A549 (cell line): ENCODE measurements around the gene GSG1L. TPM values are rescaled to one million over a fixed set of nuclear protein-coding genes. Genes with fewer than 3 reads are reported as not detected.

Experiments used
- ATAC-seq, 2 experiments: fragments of 200-7000 bp in 1 of 2; fragments of >200 bp in 1 of 2; cut with Nextera tagmentation in 1 of 2; cut with Tn5 transposase in 1 of 2; 3 replicates each; pipeline versions ENCODE4 v1.8.0 to v1.9.1; 2018 to 2020; ENCODE audit warnings: mild to moderate bottlenecking in 1 of 2, moderate library complexity in 1 of 2
- CTCF ChIA-PET: fragments of 300-600 bp; sonication (Branson Sonifier 250); formaldehyde crosslinking; extraction: SDS; loops from one replicate; lab custom pipeline; 2021; ENCODE audit warnings: antibody characterized with exemption, inconsistent platforms; lab: Yijun Ruan, JAX
- POLR2A ChIA-PET: fragments of 350-600 bp; formaldehyde crosslinking; extraction: SDS; loops from one replicate; lab custom pipeline; 2021; ENCODE audit warnings: antibody characterized with exemption, inconsistent platforms; lab: Yijun Ruan, JAX
- DNase-seq, 2 experiments: peaks; one replicate each; pipeline versions ENCODE4 v3.0.0 to v3.0.0-alpha.2; 2011 to 2016; ENCODE audit warnings: low read depth in 1 of 2, low spot score in 1 of 2
- FAIRE-seq: peaks from 2 replicates; lab custom pipeline; 2011; peaks lifted over from hg19 to GRCh38; lab: Jason Lieb, UNC
- H3K27ac ChIP-seq, 2 experiments: fragments of >200 bp; sonication (Bioruptor Twin); formaldehyde crosslinking; 3 replicates each; pipeline ENCODE4 v1.5.1; 2016 to 2017
- H3K4me1 ChIP-seq: fragments of >200 bp; sonication (Bioruptor Twin); formaldehyde crosslinking; 3 replicates; pipeline ENCODE4 v1.6.1; 2016
- H3K4me2 ChIP-seq: fragments of >200 bp; sonication (Bioruptor Twin); formaldehyde crosslinking; 3 replicates; pipeline ENCODE4 v1.6.1; 2016
- H3K4me3 ChIP-seq: fragments of >200 bp; sonication (Bioruptor Twin); formaldehyde crosslinking; 3 replicates; pipeline ENCODE4 v1.5.1; 2016
- H3K9me3 ChIP-seq: fragments of >200 bp; sonication (Bioruptor Twin); formaldehyde crosslinking; 3 replicates; pipeline ENCODE4 v1.6.1; 2016
- CBX8 ChIP-seq: fragments of 200-600 bp; sonication (generic); IDR thresholded peaks from 2 replicates; pipeline ENCODE4 v1.6.1; 2016
- CHD2 ChIP-seq: fragments of 150-350 bp; IDR thresholded peaks from 2 replicates; pipeline ENCODE4 v1.6.1; 2014; ENCODE audit warnings: low read length; ENCODE audit not compliant: partially characterized antibody
- EHMT2 ChIP-seq: fragments of 200-600 bp; sonication (generic); IDR thresholded peaks from 2 replicates; pipeline ENCODE4 v1.6.1; 2016; ENCODE audit warnings: antibody characterized with exemption, low read depth, mild to moderate bottlenecking, moderate library complexity
- EP300 ChIP-seq, 2 experiments: fragments of >200 bp; sonication (Bioruptor Twin); formaldehyde crosslinking; IDR thresholded peaks; 2 replicates in 1 of 2; 3 replicates in 1 of 2; pipeline ENCODE4 v1.6.1; 2016 to 2017
- ESRRA ChIP-seq: fragments of 150-350 bp; IDR thresholded peaks from 2 replicates; pipeline ENCODE4 v1.6.1; 2014; ENCODE audit warnings: mild to moderate bottlenecking, low read length, borderline replicate concordance
- FOSL2 ChIP-seq, 2 experiments: fragments of 450-650 bp in 1 of 2; fragments of >200 bp in 1 of 2; sonication (Bioruptor Twin) in 1 of 2; formaldehyde crosslinking; IDR thresholded peaks; 2 replicates each; pipeline versions ENCODE4 v1.5.0 to v1.6.1; 2016 to 2020; ENCODE audit warnings: mild to moderate bottlenecking in 1 of 2, moderate library complexity in 1 of 2
- GATA3 ChIP-seq: IDR thresholded peaks from 2 replicates; pipeline ENCODE4 v1.6.1; 2012; ENCODE audit warnings: borderline replicate concordance
- KDM5A ChIP-seq: fragments of 200-600 bp; sonication (generic); IDR thresholded peaks from 2 replicates; pipeline ENCODE4 v1.6.1; 2016; ENCODE audit warnings: antibody characterized with exemption, mild to moderate bottlenecking
- MAFK ChIP-seq: fragments of 450-650 bp; IDR thresholded peaks from 2 replicates; pipeline ENCODE4 v1.6.1; 2014; ENCODE audit not compliant: partially characterized antibody
- NFE2L2 ChIP-seq: fragments of 150-350 bp; conservative IDR thresholded peaks from 2 replicates; pipeline ENCODE4 v1.6.1; 2014; ENCODE audit warnings: low read length
- NPAS2 ChIP-seq: fragments of 250-450 bp; sonication (Bioruptor Pico); IDR thresholded peaks from 2 replicates; pipeline ENCODE4 v1.8.0; 2022; ENCODE audit warnings: mild to moderate bottlenecking, moderate library complexity, borderline replicate concordance
- NR3C1 ChIP-seq: fragments of >200 bp; sonication (Bioruptor Twin); formaldehyde crosslinking; IDR thresholded peaks from 3 replicates; pipeline ENCODE4 v1.6.1; 2017
- RAD21 ChIP-seq, 2 experiments: fragments of >200 bp in 1 of 2; sonication (Bioruptor Twin) in 1 of 2; formaldehyde crosslinking in 1 of 2; IDR thresholded peaks in 1 of 2; conservative IDR thresholded peaks in 1 of 2; 2 replicates in 1 of 2; 3 replicates in 1 of 2; pipeline ENCODE4 v1.6.1; 2012 to 2018; ENCODE audit warnings: inconsistent platforms in 1 of 2
- RNF2 ChIP-seq: fragments of 200-600 bp; sonication (generic); IDR thresholded peaks from 2 replicates; pipeline ENCODE4 v1.6.1; 2016; ENCODE audit warnings: low read depth, mild to moderate bottlenecking, antibody characterized with exemption, moderate library complexity, borderline replicate concordance
- SMC3 ChIP-seq: fragments of >200 bp; sonication (Bioruptor Twin); formaldehyde crosslinking; IDR thresholded peaks from 3 replicates; pipeline ENCODE4 v1.6.1; 2018; ENCODE audit warnings: inconsistent platforms
- TFCP2L1 ChIP-seq: fragments of 250-450 bp; sonication (Bioruptor Pico); IDR thresholded peaks from 2 replicates; pipeline ENCODE4 v1.5.0; 2021; ENCODE audit warnings: mild to moderate bottlenecking
- ZNF302 ChIP-seq: fragments of 250-450 bp; sonication (Bioruptor Pico); IDR thresholded peaks from 2 replicates; pipeline ENCODE4 v1.9.0; 2021; ENCODE audit warnings: inconsistent platforms, mild to moderate bottlenecking, moderate library complexity
- WGBS: methylation state at CpG from one replicate; pipeline ENCODE4 v1.1.6; 2017; ENCODE audit errors: missing lambda C conversion rate; 5-methylcytosine and 5-hydroxymethylcytosine counted together
- polyA plus RNA-seq, 4 experiments: library from polyadenylated mRNA; depleted of rRNA in 3 of 4; stranded (reverse); fragments of >200 nt; fragmentation: RNase III in 1 of 4; extraction: RNeasy Plus Mini Kit Qiagen cat#74134 plus additional on column Dnase treatment in 1 of 4; gene quantifications; 2 replicates in 3 of 4; 3 replicates in 1 of 4; pipeline ENCODE4 v1.2.3, GENCODE V29; 2011 to 2017
- TF ChIP-seq, protein P1 (sequence below): fragments of 150-350 bp; IDR thresholded peaks from 2 replicates; pipeline ENCODE4 v1.6.1; 2014; ENCODE audit warnings: low read depth, mild to moderate bottlenecking, low read length
- TF ChIP-seq, protein P2 (sequence below): fragments of 200-600 bp; sonication (generic); IDR thresholded peaks from 2 replicates; pipeline ENCODE4 v1.6.1; 2016; ENCODE audit warnings: antibody characterized with exemption, mild to moderate bottlenecking, moderate library complexity
- TF ChIP-seq, protein P3 (sequence below): fragments of 250-450 bp; sonication (Bioruptor Pico); IDR thresholded peaks from 2 replicates; pipeline ENCODE4 v1.5.0; 2021; ENCODE audit warnings: mild to moderate bottlenecking, moderate library complexity, borderline replicate concordance
- TF ChIP-seq, protein P4 (sequence below): fragments of >200 bp; sonication (Bioruptor Twin); formaldehyde crosslinking; IDR thresholded peaks from 2 replicates; pipeline ENCODE4 v1.6.1; 2016
- TF ChIP-seq, protein P5 (sequence below): IDR thresholded peaks from 2 replicates; pipeline ENCODE4 v1.6.1; 2012
- TF ChIP-seq, protein P6 (sequence below): IDR thresholded peaks from 2 replicates; pipeline ENCODE4 v1.6.1; 2012; ENCODE audit warnings: low read depth, borderline replicate concordance

The GSG1L gene
- polyA plus RNA-seq, 2 of the 4 experiments (the other 2 are of a cell fraction), result not detected

DNA sequence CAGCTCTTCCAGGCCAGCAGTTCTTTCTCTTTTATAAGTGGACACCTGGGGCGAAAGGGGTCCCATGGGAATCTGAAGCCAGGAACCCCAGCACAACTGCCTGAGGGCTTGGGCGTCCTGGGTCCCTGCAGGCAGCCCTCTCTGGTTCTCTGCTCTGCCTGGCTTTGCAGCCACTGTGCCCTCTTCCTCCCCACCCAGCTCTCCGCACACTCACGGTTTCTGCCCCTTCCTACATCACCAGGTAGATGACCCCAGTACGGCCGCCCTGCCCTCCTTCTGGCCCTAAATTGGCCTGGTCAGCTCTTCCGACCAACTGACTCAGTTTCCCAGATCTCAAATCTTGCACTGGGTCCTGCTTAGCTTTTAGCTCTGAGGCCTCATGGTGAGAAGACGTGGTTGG lies 288.3 kb downstream of the GSG1L start (continued):
- TF ChIP-seq, protein P1, sequence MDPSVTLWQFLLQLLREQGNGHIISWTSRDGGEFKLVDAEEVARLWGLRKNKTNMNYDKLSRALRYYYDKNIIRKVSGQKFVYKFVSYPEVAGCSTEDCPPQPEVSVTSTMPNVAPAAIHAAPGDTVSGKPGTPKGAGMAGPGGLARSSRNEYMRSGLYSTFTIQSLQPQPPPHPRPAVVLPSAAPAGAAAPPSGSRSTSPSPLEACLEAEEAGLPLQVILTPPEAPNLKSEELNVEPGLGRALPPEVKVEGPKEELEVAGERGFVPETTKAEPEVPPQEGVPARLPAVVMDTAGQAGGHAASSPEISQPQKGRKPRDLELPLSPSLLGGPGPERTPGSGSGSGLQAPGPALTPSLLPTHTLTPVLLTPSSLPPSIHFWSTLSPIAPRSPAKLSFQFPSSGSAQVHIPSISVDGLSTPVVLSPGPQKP, result no peak
- TF ChIP-seq, protein P2, sequence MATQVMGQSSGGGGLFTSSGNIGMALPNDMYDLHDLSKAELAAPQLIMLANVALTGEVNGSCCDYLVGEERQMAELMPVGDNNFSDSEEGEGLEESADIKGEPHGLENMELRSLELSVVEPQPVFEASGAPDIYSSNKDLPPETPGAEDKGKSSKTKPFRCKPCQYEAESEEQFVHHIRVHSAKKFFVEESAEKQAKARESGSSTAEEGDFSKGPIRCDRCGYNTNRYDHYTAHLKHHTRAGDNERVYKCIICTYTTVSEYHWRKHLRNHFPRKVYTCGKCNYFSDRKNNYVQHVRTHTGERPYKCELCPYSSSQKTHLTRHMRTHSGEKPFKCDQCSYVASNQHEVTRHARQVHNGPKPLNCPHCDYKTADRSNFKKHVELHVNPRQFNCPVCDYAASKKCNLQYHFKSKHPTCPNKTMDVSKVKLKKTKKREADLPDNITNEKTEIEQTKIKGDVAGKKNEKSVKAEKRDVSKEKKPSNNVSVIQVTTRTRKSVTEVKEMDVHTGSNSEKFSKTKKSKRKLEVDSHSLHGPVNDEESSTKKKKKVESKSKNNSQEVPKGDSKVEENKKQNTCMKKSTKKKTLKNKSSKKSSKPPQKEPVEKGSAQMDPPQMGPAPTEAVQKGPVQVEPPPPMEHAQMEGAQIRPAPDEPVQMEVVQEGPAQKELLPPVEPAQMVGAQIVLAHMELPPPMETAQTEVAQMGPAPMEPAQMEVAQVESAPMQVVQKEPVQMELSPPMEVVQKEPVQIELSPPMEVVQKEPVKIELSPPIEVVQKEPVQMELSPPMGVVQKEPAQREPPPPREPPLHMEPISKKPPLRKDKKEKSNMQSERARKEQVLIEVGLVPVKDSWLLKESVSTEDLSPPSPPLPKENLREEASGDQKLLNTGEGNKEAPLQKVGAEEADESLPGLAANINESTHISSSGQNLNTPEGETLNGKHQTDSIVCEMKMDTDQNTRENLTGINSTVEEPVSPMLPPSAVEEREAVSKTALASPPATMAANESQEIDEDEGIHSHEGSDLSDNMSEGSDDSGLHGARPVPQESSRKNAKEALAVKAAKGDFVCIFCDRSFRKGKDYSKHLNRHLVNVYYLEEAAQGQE, result no peak
- TF ChIP-seq, protein P3, sequence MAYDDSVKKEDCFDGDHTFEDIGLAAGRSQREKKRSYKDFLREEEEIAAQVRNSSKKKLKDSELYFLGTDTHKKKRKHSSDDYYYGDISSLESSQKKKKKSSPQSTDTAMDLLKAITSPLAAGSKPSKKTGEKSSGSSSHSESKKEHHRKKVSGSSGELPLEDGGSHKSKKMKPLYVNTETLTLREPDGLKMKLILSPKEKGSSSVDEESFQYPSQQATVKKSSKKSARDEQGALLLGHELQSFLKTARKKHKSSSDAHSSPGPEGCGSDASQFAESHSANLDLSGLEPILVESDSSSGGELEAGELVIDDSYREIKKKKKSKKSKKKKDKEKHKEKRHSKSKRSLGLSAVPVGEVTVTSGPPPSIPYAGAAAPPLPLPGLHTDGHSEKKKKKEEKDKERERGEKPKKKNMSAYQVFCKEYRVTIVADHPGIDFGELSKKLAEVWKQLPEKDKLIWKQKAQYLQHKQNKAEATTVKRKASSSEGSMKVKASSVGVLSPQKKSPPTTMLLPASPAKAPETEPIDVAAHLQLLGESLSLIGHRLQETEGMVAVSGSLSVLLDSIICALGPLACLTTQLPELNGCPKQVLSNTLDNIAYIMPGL (CRISPR knock-in tag), result no peak
- TF ChIP-seq, protein P4, sequence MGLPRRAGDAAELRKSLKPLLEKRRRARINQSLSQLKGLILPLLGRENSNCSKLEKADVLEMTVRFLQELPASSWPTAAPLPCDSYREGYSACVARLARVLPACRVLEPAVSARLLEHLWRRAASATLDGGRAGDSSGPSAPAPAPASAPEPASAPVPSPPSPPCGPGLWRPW, result no peak
- TF ChIP-seq TFCP2L1 (CRISPR knock-in tag) (no peak), EP300 (IDR thresholded peaks at IDR 0.05) (no peak), GATA3 (no peak)

DNA sequence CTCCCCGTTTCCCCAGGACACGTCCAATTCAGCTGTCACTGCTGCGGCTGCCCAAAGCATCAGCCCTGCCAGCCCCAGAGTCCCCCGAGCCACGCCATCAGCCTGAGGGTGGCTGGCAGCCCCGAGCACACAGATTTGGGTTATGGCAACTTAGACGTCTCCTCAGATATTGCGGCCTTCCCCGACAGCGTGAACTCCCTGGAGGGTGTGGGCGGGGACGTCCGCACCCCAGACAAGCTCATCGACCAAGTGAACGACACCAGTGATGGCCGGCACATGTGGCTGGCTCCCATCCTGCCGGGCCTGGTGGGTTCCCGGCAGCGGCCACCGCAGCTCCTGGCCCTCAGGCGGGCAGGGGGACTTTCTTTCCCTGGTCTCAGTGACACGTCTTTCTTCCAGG lies 288.7 kb downstream of the GSG1L start:
- Histone ChIP-seq H3K27ac (no peak overlapping the region), H3K4me3 (no peak overlapping the region), H3K4me1 (no peaks in the 10 kb centered on the region), H3K9me3 (no peaks in the 10 kb centered on the region), H3K4me2 (no peak overlapping the region)
- CTCF ChIA-PET, result interaction anchor here (1.1 to 1.6 kb wide), 3 partner anchors 9 to 296 kb away, joined by 3 to 5 read pairs (median 3); no protein-coding TSS in a partner anchor
- no peak for DNase-seq
- FAIRE-seq, result no peak
- TF ChIP-seq NPAS2 (CRISPR knock-in tag) (no peak), RAD21 (conservative IDR thresholded peaks at IDR 0.05 in 1 of 2, IDR thresholded peaks at IDR 0.05 in 1 of 2) (no peak), MAFK (no peak), EHMT2 (no peak), NR3C1 (no peak), CHD2 (no peak), ESRRA (no peak), CBX8 (no peak), KDM5A (no peak), NFE2L2 (no peak), SMC3 (no peak), ZNF302 (CRISPR knock-in tag) (no peak), TFCP2L1 (CRISPR knock-in tag) (no peak), RNF2 (no peak), FOSL2 (IDR thresholded peaks at IDR 0.05) (no peak), FOSL2 (CRISPR knock-in tag; IDR thresholded peaks at IDR 0.05) (no peak)
- TF ChIP-seq, protein P3 (CRISPR knock-in tag), result no peak
- TF ChIP-seq, protein P2, result no peak
- TF ChIP-seq, protein P4, result no peak
- TF ChIP-seq, protein P5, sequence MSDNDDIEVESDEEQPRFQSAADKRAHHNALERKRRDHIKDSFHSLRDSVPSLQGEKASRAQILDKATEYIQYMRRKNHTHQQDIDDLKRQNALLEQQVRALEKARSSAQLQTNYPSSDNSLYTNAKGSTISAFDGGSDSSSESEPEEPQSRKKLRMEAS, result no peak
- TF ChIP-seq, protein P6, sequence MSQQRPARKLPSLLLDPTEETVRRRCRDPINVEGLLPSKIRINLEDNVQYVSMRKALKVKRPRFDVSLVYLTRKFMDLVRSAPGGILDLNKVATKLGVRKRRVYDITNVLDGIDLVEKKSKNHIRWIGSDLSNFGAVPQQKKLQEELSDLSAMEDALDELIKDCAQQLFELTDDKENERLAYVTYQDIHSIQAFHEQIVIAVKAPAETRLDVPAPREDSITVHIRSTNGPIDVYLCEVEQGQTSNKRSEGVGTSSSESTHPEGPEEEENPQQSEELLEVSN, result no peak
- POLR2A ChIA-PET, result no interaction called here
- 96% methylated on average over 12 of the region's 22 CpGs for WGBS
- no peak for ATAC-seq
